Suppressor macrophage treated with lipopolysaccharide for 4 hours (primary cell): ENCODE measurements around the gene FAM227A.
A peak's percentile ranks its signal among the peaks of the same experiment; 100 is the strongest.

Experiments
- DNase-seq: peaks from one replicate; pipeline ENCODE4 v3.0.0-alpha.2; 2020

The FAM227A gene

GRCh38 chr22:38656256-38657044 is at the start of gene FAM227A, which contains the start of gene CBY1:
FAM227A (minus strand) TSS chr22:38656392; CDS start chr22:38650168, 6,224 bp downstream.
CBY1 (plus strand) TSS chr22:38656638; CDS start chr22:38668055, 11,417 bp downstream.
- peak; percentile 91 for DNase-seq

DNA sequence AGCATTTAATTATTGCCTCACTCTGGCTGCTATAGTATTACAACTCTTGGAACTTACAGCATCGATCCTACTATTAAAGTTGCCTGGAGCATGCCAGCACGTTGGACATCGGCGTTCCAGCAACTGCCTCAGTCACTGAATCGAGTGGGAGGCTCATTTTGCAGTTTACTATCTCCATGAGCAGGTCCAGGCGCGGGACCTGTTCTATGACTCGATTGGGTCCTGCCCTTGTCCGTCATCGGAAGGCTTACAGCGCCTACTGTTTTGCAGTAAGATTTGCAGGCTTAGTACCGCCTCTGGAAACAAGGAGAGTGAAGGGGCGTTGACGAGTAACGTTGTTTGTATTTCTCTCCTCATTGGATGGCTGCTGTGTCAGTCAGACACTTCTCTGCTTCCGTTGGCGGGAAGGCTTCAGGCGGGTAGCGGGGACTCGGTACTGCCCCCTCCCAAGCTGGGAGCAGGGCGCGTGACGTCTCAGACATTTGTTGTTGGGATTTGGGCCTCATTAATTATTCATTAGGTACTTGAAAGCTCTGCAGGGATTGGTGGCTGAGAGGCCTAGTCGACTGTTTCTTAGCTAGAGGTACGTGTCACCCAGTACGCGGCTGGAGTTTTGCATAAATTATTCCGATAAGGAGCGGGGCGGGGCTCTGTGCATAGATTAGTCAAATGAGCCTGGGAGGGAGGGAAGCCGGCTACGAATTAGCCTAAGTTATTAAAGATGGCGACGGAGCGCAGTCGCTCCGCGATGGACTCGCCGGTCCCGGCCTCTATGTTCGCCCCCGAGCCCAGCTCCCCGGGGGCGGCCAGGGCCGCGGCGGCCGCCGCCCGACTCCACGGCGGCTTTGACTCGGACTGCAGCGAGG is 49.3 kb upstream of the FAM227A start, which contains the start of gene GTPBP1:
GTPBP1 (plus strand) TSS at position 710 of the 866 bp plus-strand sequence; CDS start at position 722, 12 bp downstream.
- DNase-seq, result peak; percentile 100

- DNase-seq, result peak; percentile 21
These were observed 48.6 kb upstream of the FAM227A start for GRCh38 chr22:38704654-38705234.

DNA sequence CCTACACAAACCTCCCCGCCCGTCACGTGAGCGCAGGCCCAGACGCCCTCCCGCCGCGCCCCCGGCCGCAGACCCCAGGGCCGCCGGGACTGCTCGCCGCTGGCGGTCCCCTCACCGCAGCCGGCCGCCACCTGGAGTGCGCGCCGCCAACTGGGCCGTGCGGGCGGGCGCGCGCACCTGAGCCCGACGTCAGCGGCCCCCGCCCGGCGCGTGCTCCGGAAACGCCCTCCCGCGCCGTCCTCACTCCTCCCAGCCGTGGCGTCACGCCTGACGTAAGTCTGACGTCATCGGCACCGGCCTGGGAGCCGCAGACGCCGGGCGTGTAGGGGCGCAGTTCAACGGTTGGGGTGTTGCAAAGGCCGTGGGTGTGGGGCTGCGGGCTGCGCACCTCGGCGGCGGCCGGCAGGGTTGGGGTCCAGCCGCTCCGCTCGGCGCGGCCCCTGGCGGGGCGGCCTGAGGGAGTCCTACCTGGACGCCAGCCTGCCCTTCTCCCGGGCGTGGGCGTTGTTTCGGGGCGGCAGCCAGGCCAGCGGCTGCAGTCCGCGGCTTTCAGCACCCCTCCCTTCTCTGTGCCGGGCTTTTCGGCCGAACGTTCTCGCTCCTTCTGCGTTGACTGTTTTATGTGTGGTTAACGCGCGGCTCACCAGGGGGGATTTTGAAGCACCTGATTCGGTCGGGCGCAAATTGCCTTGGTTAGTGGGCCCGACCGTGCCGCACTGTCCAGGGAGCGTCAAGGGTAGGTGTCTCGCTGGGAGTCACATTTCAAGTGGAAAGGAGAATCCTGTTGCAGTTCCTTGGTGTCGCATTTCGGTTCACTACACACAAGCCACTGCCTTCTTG is 44.8 kb upstream of the FAM227A start, which contains the start of gene JOSD1:
JOSD1 (minus strand) TSS at position 155 of the 840 bp plus-strand sequence. CDS start 956 bp downstream, outside the sequence.
- peak; percentile 98 for DNase-seq

DNA sequence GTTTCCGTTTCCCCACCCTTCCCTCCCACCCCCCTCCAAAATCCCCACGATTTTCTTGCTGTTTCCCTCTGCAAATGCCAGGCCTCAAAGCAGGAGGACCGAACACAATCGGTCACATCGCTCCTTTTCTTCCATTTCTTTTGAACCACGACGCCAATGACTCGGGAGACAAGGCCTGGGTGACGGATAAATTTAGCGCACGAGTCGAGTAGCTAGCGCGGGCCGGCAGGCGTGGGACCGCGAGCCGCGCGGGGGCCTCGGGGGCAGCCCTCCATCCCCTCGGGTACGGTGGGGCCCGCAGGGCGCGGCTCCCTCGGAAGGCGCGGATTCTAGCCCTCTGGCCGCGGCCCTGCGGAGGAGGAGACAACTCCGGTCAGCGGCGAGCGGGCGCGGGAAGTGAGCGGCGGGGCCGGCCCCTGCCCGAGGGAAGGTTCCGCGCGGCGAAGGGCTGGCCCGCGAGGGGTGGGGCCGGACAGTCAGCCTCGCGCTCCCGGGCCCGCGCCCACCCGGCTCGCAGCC is 44.1 kb upstream of the FAM227A start:
- peak; percentile 88 for DNase-seq

GRCh38 chr22:38699784-38700183 is 43.6 kb upstream of the FAM227A start:
- DNase-seq, result no peak

GRCh38 chr22:38699143-38699542 is 43.0 kb upstream of the FAM227A start:
- no peak for DNase-seq

DNA sequence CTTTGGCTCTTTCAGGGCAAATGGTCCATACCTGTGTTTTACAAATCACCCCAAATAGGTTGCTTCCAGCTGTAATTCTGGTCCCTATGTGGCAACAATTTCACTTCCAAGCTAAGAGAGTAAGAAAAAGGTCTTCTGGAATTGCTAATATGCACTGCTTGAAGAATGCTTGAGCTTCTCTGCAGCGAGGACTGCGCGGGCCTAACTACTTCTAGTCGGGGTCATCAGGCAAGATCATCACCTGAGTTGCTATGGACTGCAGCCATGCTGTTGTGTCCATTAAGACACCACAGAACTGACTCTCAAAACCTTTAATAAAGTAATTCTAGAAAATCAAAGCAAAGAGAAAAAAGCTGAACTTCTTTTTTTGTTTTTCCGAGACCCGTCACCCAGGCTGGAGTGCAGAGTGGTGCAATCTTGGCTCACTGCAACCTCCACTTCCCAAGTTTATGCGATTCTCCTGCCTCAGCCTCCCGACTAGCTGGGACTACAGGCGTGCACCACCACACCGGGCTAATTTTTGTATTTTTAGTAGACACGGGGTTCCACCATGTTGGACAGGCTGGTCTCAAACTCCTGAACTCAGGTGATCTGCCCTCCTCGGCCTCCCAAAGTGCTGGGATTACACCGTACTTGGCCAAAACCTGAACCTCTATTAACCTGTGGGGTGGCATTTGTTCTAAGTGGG is 42.4 kb upstream of the FAM227A start:
- DNase-seq, result no peak

DNA sequence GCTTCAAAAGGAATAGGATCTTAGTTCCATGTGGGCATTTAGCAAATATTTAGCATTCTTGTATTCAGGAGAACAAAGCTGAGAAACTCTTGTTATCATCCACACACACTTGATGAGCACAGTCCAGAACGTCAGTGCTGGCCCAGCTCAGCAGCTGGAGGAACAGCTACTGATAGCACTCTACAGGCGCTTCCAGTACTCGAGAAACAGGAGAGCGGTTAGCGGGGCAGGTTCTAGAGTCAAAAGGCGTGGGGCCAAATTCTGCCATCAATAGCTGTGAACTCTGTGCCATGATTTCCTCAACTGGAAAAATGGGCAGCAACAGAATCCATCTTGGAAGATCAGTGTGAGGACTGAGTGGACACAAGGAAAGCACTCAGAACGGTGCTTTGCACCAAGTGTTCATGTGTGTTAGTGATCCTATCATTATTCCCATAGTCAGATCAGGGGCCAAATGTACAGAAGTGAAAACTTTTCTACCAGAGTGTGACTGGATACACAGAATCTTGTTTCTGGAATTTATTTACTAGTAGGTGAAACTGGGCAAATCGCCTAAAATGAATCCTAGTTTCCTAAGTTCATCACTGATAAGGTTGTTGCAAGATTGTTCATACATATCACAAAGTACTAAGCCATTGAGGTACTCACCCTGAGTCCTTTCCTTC is 41.4 kb upstream of the FAM227A start:
- no peak for DNase-seq

DNA sequence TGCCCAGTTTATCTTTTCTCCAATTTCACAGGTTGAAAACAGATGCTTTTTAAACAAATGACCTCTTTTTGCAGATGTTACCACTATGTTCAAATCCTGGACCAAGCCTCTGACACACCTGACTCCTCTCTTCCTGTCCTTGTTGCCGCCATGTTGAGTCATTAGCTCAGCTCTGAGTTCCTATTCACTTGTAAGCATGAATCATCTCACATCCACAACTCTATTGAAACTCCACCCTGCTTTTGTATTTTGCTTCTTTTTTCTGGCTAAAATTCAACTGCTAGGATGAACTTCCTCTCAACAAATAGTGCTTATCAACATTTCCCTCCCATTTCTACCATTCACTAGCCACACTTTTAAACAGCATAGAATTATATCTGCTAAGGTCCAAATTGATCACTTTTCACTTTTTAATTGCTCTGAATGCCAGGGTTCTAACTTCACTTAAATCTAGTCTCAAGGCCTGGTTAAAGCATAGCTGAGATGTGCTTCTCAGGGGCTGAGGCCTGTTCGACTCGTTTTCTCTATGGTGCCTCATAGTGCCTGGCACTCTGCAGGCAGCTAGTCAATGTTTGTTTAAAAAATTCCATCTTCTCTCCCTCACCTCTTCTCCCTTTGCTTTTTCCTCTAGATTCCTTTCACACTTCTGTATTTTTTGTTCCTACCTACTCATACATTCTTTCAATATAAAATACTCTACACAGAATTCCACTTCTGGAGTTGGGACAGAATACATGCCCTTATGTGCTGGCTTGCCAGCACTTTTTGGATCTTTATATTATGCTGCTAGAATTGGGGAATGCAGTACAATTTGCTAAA is 40.6 kb upstream of the FAM227A start:
- peak; percentile 75 for DNase-seq

GRCh38 chr22:38694940-38695339 is 38.7 kb upstream of the FAM227A start:
- DNase-seq, result peak; percentile 63

GRCh38 chr22:38694049-38694448 is 37.9 kb upstream of the FAM227A start:
- no peak for DNase-seq

GRCh38 chr22:38689651-38690050 is 33.5 kb upstream of the FAM227A start:
- no peak for DNase-seq

DNA sequence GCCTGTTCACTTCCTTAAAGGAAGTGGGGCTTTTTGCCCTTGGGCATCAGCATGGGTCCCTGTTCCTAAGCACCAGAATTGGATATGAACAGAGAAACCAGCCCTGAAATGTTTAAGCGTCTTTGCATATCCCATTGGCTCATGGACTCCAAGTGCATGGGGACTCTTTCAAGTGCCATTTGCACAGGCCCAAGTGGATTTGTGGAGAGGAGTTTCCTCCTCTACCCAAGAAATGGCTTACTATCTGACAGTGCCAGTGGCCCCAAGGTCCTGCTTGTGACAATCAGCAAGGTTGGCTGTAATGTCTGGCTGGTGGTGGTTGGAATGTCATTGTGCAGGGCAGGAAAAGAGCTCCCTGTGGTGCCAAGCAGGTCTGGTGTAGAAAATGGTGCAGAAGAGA is 29.6 kb upstream of the FAM227A start:
- no peak for DNase-seq

GRCh38 chr22:38684895-38685294 is 28.7 kb upstream of the FAM227A start:
- DNase-seq, result no peak

- peak; percentile 94 for DNase-seq
These were observed 25.6 kb upstream of the FAM227A start, which contains the start of gene TOMM22 for GRCh38 chr22:38681582-38682335. TOMM22 (plus strand) TSS chr22:38681957; CDS start chr22:38681979, 22 bp downstream.

GRCh38 chr22:38675833-38676232 is 19.6 kb upstream of the FAM227A start:
- no peak for DNase-seq

GRCh38 chr22:38674888-38675287 is 18.7 kb upstream of the FAM227A start:
- no peak for DNase-seq
